Right hindlimb (tissue), 1 donor: ENCODE results near the gene SUCO.

Experiments used
- DNase-seq: peaks from one replicate; pipeline ENCODE4 v3.0.0-alpha.2; 2018

The SUCO gene

DNA sequence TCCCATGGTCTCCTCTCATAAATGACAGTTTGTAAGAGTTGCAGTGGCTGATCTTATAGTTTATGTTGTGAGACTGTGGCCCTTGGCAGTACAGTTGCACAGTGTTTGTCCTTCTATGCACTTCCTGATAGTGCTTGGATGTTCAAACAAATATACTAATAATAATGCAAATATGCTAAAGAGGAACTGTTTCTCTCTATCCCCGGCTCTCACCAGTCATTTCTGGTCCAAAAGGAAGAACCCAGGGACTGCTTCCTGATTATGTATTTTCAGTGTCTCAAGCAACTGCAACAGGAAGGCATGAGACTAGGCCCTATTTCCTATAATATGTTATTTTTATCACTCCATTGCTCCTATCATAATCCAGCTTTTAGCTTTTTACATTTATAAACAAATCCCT, 17.0 kb upstream of the SUCO start:
- no peak for DNase-seq

GRCh38 chr1:172517081-172517480, 15.9 kb upstream of the SUCO start:
- DNase-seq: no peak

DNA sequence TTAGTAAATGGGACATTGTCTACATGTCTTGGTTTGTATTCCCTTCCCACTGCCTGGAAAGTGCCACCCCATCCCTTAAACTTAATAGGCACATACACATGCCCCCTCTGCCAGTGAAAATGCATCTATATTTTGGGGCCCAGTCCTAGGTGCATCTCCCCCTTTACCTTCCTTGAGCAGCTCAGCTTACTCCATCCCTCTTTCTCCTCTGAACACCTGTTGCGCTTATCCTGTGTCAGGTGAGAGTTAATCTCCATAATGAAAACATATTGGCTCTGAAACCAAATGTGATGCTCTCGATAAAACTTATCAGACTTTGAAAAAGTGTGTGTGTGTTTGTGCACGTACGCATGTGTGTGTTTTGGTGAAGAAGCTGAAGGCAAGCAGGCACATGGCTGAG, 15.4 kb upstream of the SUCO start:
- no peak for DNase-seq

GRCh38 chr1:172529304-172529703, 3.6 kb upstream of the SUCO start:
- no peak for DNase-seq

DNA sequence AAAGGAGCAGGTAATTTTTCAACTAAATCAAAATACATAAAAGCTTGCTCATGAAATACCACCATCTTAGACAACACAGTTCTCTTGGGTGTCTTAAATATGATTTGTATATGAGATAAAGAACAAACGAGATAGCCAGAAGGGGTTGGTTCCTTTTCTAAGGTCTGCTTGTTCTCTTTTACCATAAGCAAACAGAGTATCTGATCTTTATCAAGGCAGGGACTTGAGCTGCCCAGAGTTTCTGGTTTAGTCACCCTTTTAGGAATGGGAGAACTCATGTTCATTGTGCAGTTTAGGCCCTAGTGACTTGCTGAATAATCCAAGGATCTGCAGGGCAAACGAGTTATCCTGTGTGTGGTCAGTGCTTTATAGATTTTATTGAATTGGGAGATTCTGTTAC, 3.0 kb upstream of the SUCO start:
- DNase-seq: no peak

DNA sequence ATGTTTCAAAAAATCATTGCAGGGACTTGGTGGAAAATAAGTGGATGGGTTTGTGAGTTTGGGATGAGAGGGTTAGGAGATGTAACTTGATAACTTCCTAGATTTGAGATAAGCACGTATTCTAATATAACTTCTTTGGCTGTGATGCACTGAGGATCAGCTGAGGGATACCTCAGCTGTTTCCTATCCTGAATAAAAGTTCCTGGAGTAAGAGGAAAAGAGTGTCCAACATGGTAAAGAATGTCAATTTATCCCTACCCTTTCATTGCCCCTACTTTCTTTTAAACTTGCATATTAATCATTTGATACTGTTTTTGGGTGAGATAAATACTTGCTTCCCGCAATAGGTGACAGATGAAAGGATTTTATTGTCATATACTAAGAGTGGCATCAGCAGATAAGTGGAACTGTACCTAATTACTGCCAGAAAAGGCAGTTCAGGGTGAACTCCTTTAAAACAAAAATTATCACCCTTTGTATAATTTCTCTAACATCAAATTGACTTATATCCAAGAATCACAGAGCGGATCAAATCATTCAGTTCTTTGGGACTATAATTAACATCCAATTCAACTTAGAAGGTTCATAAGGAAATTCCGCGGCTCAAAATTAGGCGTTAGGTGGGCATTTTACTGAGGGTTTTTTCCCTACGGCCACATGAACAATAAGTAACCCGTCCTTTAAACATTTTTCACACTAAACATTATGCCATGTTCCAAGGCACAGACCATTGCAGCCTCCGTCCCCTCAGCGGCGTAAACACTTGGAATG, 1.4 kb upstream of the SUCO start:
- DNase-seq: no peak

DNA sequence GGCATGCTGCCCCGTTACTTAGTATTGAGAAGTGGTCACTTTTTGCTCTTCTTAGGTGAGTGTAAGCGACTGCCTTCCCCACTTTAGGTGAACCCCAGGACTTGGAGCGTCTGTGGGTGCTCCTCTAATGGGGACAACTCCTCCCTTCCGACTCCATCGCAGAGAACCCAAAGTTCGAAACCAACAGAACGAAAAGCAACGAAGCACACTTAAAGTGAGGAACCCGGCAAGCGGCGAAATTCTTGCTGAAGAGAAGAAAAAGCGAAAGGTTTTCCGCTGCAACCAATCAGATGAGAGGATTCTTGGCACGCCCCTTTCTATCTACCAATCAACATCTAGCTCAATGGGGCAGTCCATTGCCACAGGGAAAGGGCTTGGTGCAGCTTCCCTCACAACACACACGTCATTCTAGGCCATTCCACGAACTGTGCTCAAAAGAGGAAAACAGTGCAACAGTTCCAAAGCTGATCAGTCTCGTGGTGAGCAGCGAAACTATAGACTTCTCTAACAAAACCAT, 709 bp upstream of the SUCO start:
- DNase-seq: peak; percentile 96

DNA sequence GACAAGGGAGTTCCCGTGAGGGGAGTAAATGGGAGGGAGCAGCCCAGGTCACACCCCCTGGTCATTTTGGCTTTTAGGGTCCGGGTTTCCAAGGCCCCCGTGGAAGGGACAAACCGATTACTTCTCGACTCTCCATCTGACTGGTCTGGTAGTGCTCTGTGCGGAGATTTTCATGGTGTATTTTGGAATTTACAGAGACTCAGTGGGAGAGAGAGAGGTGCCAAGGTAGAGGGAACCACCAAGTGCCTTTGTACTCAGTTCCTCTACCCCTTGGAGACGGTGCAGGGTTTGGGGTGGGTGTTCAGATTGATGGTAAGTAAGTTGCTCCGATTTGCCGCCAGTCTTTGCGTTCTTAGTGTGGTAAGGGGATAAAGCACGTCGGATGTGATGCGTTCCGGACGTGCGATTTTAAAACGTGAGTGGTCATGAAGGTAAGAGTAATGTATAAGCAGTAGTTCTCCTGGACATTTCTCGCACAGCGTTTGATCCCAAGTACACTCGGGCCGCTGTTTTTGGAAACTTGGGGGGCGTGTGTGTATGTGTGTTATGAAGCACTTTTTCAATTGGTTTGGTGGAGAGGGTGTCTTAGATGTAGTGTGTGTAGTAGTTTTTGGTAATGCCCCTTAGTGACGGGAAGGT, 682 bp downstream of the SUCO start:
- DNase-seq: peak; percentile 57

DNA sequence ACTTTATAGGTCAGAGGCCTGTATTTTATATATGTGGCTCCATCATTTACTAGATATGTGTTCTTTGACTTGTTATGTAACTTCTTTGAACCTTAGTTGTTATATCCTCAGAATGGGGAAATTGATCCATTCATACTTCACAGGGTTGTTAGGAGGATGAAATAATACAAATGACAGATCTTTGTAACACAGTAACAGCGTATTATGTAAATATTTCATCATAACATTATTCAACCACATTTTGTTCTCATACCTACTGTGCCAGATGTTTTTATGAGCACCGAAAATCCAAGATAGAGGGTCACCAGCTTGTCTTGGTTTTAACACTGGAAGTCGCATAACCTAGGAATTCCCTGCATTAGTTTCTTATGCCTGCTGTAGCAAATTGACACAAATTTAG, 3.3 kb downstream of the SUCO start:
- no peak for DNase-seq

GRCh38 chr1:172537366-172537765, 4.4 kb downstream of the SUCO start:
- DNase-seq: no peak

DNA sequence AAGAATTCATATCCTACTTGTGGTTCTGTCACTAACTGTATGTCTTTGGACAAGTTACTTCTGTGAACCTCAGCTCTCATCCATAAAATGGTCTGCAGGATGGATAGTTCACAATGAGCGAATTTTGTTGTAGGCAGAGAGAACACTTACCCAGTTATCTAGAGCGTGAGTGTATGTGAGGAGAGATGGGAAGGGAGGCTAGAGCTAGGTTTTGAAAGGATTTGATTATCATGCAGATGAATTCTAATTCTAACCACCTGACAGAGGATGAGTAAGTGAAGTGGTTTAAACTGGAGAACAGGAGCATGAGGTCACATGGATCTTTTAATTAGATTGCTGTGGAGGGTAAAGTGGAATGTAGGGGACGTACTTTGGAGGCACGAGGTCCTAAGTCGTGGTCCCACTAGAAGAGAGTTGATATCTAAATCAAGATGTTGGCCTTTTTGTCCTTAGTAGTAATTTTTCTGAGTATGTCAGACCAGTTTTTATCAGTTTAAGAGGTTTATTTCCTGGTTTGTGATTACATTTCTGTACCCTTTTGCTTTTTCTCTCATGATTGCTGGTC, 5.0 kb downstream of the SUCO start:
- no peak for DNase-seq

DNA sequence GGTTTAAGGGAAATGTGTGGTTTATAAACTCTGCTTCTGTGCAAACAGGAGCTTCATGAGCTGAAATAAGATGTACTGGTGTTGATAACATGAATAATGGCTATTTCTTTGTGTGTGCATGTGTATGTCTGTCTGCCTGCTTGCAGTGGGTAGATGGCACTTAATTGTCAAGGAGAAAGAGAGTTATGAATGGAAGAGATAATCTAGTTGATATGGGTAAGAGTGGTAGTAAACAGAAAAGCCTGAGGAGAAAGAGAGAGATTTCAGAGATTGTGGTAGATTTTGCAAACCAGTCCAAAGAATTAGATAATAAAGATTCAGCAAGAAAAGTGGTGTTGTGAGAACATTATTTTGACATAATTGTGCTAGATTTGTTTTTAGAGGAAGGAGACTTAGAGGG, 7.7 kb downstream of the SUCO start:
- DNase-seq: no peak

GRCh38 chr1:172544481-172545104, 11.6 kb downstream of the SUCO start:
- DNase-seq: no peak

DNA sequence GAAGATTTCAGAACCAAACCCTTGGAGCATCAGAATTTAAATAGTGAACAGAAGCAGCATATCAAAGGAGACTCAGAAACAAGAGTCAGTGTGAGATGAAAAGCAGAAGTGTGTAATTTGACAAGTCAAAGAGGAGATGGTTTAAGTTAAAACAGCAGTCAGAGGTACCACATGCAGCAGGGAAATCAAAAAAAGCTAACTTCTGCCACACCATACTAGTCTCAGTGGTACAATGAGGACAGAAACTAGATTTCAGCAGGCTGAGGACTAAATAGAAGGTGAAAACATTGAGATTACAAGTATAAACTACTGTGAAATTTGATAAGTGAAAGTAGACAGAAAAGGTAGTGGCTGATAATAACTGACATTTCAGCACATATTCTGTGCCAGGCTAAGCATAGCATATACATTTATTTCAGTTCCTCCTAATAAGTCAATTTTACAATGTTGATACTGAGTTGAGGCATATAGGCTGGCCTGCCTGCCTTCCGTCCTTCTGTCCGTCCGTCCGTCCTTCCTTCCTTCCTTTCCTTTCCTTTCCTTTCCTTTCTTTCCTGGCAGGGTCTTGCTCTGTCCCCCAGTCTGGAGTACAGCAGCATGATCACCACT, 12.6 kb downstream of the SUCO start:
- no peak for DNase-seq

- no peak for DNase-seq
These were observed 14.1 kb downstream of the SUCO start for GRCh38 chr1:172547071-172547470.

GRCh38 chr1:172549621-172550280, 16.8 kb downstream of the SUCO start:
- no peak for DNase-seq

DNA sequence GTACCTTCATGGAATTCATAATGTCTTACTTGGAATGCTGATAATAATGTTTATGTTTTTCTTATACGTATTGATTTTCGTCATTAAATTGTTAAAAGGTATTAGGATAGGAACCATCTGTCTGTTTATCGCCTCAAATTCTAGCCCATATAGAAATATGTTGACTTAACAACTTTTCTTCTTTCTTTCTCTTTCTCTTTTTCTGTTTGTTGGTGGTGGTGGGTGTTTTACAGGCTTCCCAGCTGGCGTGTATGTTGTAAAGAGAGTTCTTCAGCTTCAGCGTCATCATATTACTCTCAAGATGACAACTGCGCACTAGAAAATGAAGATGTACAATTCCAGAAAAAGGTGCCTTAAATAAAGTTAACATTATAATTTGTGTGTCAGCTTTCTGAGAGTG, 18.3 kb downstream of the SUCO start:
- no peak for DNase-seq

DNA sequence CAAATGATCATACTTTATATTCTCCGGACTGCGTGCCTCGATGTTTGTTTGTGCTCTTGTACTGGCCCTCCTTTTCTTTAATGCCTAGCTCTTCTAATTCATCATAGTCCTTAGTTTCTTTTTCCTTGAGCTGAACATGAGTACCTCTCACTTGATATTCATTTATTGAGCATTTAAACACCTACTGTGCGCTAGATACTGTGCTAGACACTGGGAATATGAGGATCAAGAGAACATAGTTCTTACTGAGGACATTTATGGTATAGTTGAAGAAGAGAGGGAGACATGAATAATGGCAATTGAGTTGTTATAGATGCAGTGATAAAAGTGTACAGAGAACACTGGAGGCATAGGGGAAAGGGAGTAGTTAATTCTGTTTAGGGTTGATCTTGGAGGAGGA, 22.0 kb downstream of the SUCO start:
- DNase-seq: no peak

- no peak for DNase-seq
These were observed 23.5 kb downstream of the SUCO start for GRCh38 chr1:172556461-172556860.

DNA sequence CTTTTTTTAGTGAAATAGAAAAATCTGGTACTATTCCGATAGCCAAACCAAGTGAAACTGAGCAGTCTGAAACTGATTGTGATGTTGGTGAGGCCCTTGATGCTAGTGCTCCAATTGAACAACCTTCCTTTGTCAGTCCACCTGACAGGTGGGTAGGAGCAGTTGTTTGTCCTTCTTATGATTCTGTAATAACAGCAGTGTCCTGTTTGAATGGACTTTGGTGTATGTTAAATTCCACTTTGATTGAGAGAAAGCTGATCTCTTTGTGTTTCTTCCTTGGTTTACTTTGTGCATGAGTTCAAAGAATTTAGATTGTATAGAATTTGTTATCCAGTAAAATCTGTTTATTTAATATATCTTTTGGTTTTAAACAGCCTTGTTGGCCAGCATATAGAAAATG, 24.3 kb downstream of the SUCO start:
- no peak for DNase-seq

GRCh38 chr1:172559572-172560210, 26.7 kb downstream of the SUCO start:
- DNase-seq: no peak

DNA sequence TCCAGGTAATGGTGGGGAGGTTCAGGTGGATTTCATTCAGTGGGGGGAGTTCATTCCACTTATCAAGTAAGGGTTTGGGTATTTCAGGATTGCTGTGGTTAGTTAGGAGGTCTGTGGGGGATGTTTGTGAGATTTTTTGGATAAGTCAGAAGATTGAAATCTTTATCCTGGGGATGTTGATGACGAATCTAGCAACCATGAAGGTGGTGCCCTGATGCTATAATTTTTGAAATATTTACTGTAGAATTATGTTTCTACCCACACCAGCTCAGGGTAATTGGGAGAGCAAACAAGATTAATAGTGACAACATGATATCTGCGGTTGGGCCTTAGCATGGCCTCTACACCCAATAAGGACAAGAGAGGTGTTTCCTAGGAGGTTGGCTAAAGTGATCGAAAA, 28.3 kb downstream of the SUCO start:
- DNase-seq: no peak
